K562 (cell line): ENCODE measurements around the gene MLIP. TPM values are rescaled to one million over a fixed set of nuclear protein-coding genes. Genes with fewer than 3 reads are reported as not detected.

Experiments
- ATAC-seq: fragments of 200-7000 bp; cut with Tn5 transposase; 3 replicates; pipeline ENCODE4 v1.9.1; 2020; ENCODE audit warnings: moderate library complexity
- BruUV-seq: library from RNA; stranded (reverse); fragments of 400-500 nt; replicated peaks from 2 replicates; lab custom pipeline; 2021; lab: Mats Ljungman, UMichigan
- CTCF ChIA-PET: fragments of 300-600 bp; formaldehyde crosslinking; extraction: SDS; loops from one replicate; lab custom pipeline; 2021; ENCODE audit warnings: low intra/inter-chr PET ratio; lab: Yijun Ruan, JAX
- POLR2A ChIA-PET: fragments of 300-600, 350-650 bp; sonication (Branson Sonifier 250); formaldehyde crosslinking; extraction: SDS; loops from one replicate; lab custom pipeline; 2021; ENCODE audit warnings: antibody characterized with exemption, inconsistent platforms; lab: Yijun Ruan, JAX
- DNase-seq, 4 experiments: peaks; one replicate each; pipeline versions ENCODE4 v3.0.0 to v3.0.0-alpha.2; 2011 to 2018; ENCODE audit warnings: low spot score in 3 of 4, mixed read lengths in 3 of 4; ENCODE audit errors: extremely low read depth in 1 of 4
- FAIRE-seq: peaks from 2 replicates; lab custom pipeline; 2011; peaks lifted over from hg19 to GRCh38; lab: Jason Lieb, UNC
- H2AFZ ChIP-seq: 2 replicates; pipeline ENCODE4 v1.6.0; 2011; ENCODE audit warnings: low read depth, low read length, control low read depth, inconsistent platforms
- H3K27ac ChIP-seq: fragments of 200-600 bp; 3 replicates; pipeline ENCODE4 v1.8.0; 2011; ENCODE audit warnings: low read depth, mild to moderate bottlenecking, control low read depth, inconsistent platforms, low read length, moderate library complexity, mixed read lengths; ENCODE audit errors: extremely low read depth
- H3K27me3 ChIP-seq, 2 experiments: fragments of 300-600 bp in 1 of 2; 2 replicates in 1 of 2; 3 replicates in 1 of 2; pipeline versions ENCODE4 v1.6.0 to v1.8.0; 2011; ENCODE audit warnings: inconsistent platforms in 2 of 2, low read length in 2 of 2, mild to moderate bottlenecking in 1 of 2, mixed read lengths in 1 of 2, moderate library complexity in 1 of 2; ENCODE audit not compliant: control insufficient read depth in 2 of 2, insufficient read depth in 2 of 2
- H3K36me3 ChIP-seq: fragments of 300-600 bp; 3 replicates; pipeline ENCODE4 v1.8.0; 2011; ENCODE audit warnings: mild to moderate bottlenecking, low read length, inconsistent platforms; ENCODE audit not compliant: control insufficient read depth, insufficient read depth
- H3K4me1 ChIP-seq, 2 experiments: fragments of 200-600 bp in 1 of 2; replicated peaks in 1 of 2; 2 replicates in 1 of 2; 3 replicates in 1 of 2; pipeline versions ENCODE4 v1.5.1 to v1.8.0; 2011; ENCODE audit warnings: inconsistent platforms in 2 of 2, low read length in 2 of 2, mild to moderate bottlenecking in 1 of 2, mixed read lengths in 1 of 2, moderate library complexity in 1 of 2; ENCODE audit not compliant: control insufficient read depth in 2 of 2, insufficient read depth in 2 of 2
- H3K4me2 ChIP-seq: 2 replicates; pipeline ENCODE4 v1.6.1; 2011; ENCODE audit warnings: low read length, control low read depth, inconsistent platforms, mixed read lengths; ENCODE audit not compliant: insufficient read depth
- H3K4me3 ChIP-seq: fragments of 200-600 bp; sonication (generic), shearing (Covaris generic); 2 replicates; pipeline ENCODE4 v1.5.1; 2016; ENCODE audit warnings: control low read depth, inconsistent platforms
- H3K79me2 ChIP-seq: fragments of 200-600 bp; 3 replicates; pipeline ENCODE4 v1.8.0; 2011; ENCODE audit warnings: low read length, inconsistent platforms; ENCODE audit not compliant: control insufficient read depth, insufficient read depth
- H3K9ac ChIP-seq, 2 experiments: 2 replicates each; pipeline versions ENCODE4 v1.6.0 to v1.6.1; 2011; ENCODE audit warnings: low read depth in 2 of 2, low read length in 2 of 2, control low read depth in 1 of 2, inconsistent platforms in 1 of 2, mild to moderate bottlenecking in 1 of 2, mixed read lengths in 1 of 2; ENCODE audit not compliant: insufficient read depth in 1 of 2
- H3K9me1 ChIP-seq: one replicate; pipeline ENCODE4 v1.6.0; 2011; ENCODE audit warnings: inconsistent platforms, mild to moderate bottlenecking, low read length, moderate library complexity; ENCODE audit not compliant: control insufficient read depth, insufficient read depth
- H3K9me3 ChIP-seq: replicated peaks from 2 replicates; pipeline ENCODE4 v1.5.1; 2011; ENCODE audit warnings: low read depth, low read length, inconsistent platforms; ENCODE audit not compliant: control insufficient read depth, insufficient read depth
- H4K20me1 ChIP-seq: replicated peaks from 2 replicates; pipeline ENCODE4 v1.6.1; 2011; ENCODE audit warnings: low read length, inconsistent platforms, mixed read lengths; ENCODE audit not compliant: control insufficient read depth, insufficient read depth
- ATF7 ChIP-seq: fragments of 450-650 bp; IDR thresholded peaks from 2 replicates; pipeline ENCODE4 v1.7.1; 2014; ENCODE audit warnings: mild to moderate bottlenecking, moderate library complexity
- CREB1 ChIP-seq, 2 experiments: sonication (generic) in 1 of 2; formaldehyde crosslinking in 1 of 2; IDR thresholded peaks; 2 replicates each; pipeline versions ENCODE4 v1.6.1 to v1.8.0; 2012 to 2022; ENCODE audit warnings: inconsistent platforms in 1 of 2, mild to moderate bottlenecking in 1 of 2, missing genetic modification reagents in 1 of 2, moderate library complexity in 1 of 2
- ELF1 ChIP-seq: fragments of 200-800 bp; sonication (Bioruptor generic); IDR thresholded peaks from 2 replicates; pipeline ENCODE4 v1.6.1; 2016; ENCODE audit warnings: missing genetic modification characterization, missing compliant biosample characterization
- FOXA1 ChIP-seq: fragments of 450-650 bp; IDR thresholded peaks from 2 replicates; pipeline ENCODE4 v1.6.1; 2016; ENCODE audit warnings: mild to moderate bottlenecking, borderline replicate concordance
- GATAD2A ChIP-seq: fragments of 450-650 bp; IDR thresholded peaks from 2 replicates; pipeline ENCODE4 v1.6.1; 2017
- HDAC1 ChIP-seq, 2 experiments: fragments of 450-650 bp; IDR thresholded peaks; 2 replicates each; pipeline ENCODE4 v1.6.1; 2016 to 2017; ENCODE audit warnings: inconsistent platforms in 1 of 2, mild to moderate bottlenecking in 1 of 2, moderate library complexity in 1 of 2
- MXD1 ChIP-seq: fragments of 250-450 bp; sonication (Bioruptor Pico); IDR thresholded peaks from 2 replicates; pipeline ENCODE4 v1.8.0; 2021; ENCODE audit warnings: borderline replicate concordance, mild to moderate bottlenecking, moderate library complexity; ENCODE audit not compliant: poor library complexity, severe bottlenecking
- PHB ChIP-seq: fragments of 250-450 bp; sonication (Bioruptor Pico); IDR thresholded peaks from 2 replicates; pipeline ENCODE4 v1.5.0; 2021
- PRPF4 ChIP-seq: fragments of 200-400 bp; formaldehyde crosslinking; IDR thresholded peaks from one replicate; pipeline ENCODE4 v1.6.1; 2017; ENCODE audit warnings: low read length, low read depth, mild to moderate bottlenecking; ENCODE audit not compliant: insufficient read depth, poor library complexity, severe bottlenecking
- RBM14 ChIP-seq: fragments of 200-400 bp; formaldehyde crosslinking; IDR thresholded peaks from 2 replicates; pipeline ENCODE4 v1.6.1; 2018; ENCODE audit warnings: low read depth, mild to moderate bottlenecking, low read length, moderate library complexity, borderline replicate concordance; ENCODE audit not compliant: insufficient read depth
- SMARCA5 ChIP-seq: fragments of 450-650 bp; IDR thresholded peaks from 2 replicates; pipeline ENCODE4 v1.6.1; 2016
- SP2 ChIP-seq: IDR thresholded peaks from 2 replicates; pipeline ENCODE4 v1.6.1; 2011; ENCODE audit warnings: mild to moderate bottlenecking, low read depth, low read length, moderate library complexity; ENCODE audit not compliant: poor library complexity, severe bottlenecking; ENCODE audit errors: extremely low read depth
- YBX1 ChIP-seq: fragments of 450-650 bp; IDR thresholded peaks from 2 replicates; pipeline ENCODE4 v1.7.1; 2016; ENCODE audit warnings: mild to moderate bottlenecking
- ZNF124 ChIP-seq: sonication (generic); formaldehyde crosslinking; IDR thresholded peaks from 2 replicates; pipeline ENCODE4 v1.8.1; 2022; ENCODE audit warnings: missing genetic modification reagents
- ZNF507 ChIP-seq: conservative IDR thresholded peaks from 2 replicates; pipeline ENCODE4 v1.6.1; 2017; ENCODE audit warnings: missing genetic modification characterization, missing compliant biosample characterization
- WGBS: fragments of 100-300 bp; shearing (Covaris generic); methylation state at CpG from one replicate; pipeline ENCODE4 v1.1.6; 2016; ENCODE audit warnings: low coverage, mixed read lengths; ENCODE audit not compliant: insufficient coverage; ENCODE audit errors: missing lambda C conversion rate; 5-methylcytosine and 5-hydroxymethylcytosine counted together
- in situ Hi-C: fragments of 300-500 bp; cut with MboI; formaldehyde crosslinking; loops from 4 replicates; pipeline ENCODE4 v1.15.0; 2018; ENCODE audit warnings: inconsistent platforms, mixed read lengths
- intact Hi-C: fragments of 100-400 bp; cut with micrococcal nuclease; formaldehyde crosslinking; loops from 2 replicates; pipeline ENCODE4 v1.14.2; 2022
- polyA plus RNA-seq, 8 experiments: library from polyadenylated mRNA; depleted of rRNA in 4 of 8; stranded (reverse) in 5 of 8; unstranded in 3 of 8; fragments of >200 nt; fragmentation: Nextera tagmentation in 2 of 8; fragmentation: Illumina TruSeq in 1 of 8; extraction: Ambion mirVana in 2 of 8; extraction: Trizol in 1 of 8; gene quantifications; 2 replicates each; pipeline versions ENCODE4 v1.2.1 to v1.2.3, GENCODE V29; 2011 to 2014; ENCODE audit warnings: inconsistent platforms in 1 of 8, missing spikeins in 1 of 8
- total RNA-seq, 7 experiments: library from RNA; depleted of rRNA in 6 of 7; stranded (reverse); fragments of >200 nt in 6 of 7; fragmentation: Illumina TruSeq in 2 of 7; extraction: Trizol in 2 of 7; gene quantifications; 2 replicates each; pipeline versions ENCODE4 v1.2.1 to v1.2.3, GENCODE V29; 2011 to 2021; ENCODE audit warnings: low replicate concordance in 1 of 7
- TF ChIP-seq, protein P1 (sequence below): fragments of 200-400 bp; formaldehyde crosslinking; IDR thresholded peaks from 2 replicates; pipeline ENCODE4 v1.6.1; 2017; ENCODE audit warnings: mild to moderate bottlenecking, low read depth, low read length, moderate library complexity

Gene MLIP
- total and polyA plus RNA-seq, 9 of the 15 experiments (the other 6 are each of a cell fraction or from before 2014, with no cell fraction given): not detected

GRCh38 chr6:54245265-54245664, 134.0 kb downstream of the MLIP start:
- H3K27ac ChIP-seq: no peak overlapping the region
- no peak for FAIRE-seq
- H3K4me3 ChIP-seq: no peak overlapping the region
- H3K4me1 ChIP-seq: no peaks in the 10 kb centered on the region
- no peaks in the 10 kb centered on the region for H4K20me1 ChIP-seq
- 0% methylated on average over 2 of the region's 2 CpGs for WGBS
- ATAC-seq: no peak
- no peaks in the 10 kb centered on the region for H3K9me3 ChIP-seq
- TF ChIP-seq RBM14: no peak
- no peak for TF ChIP-seq CREB1 (IDR thresholded peaks at IDR 0.05)
- TF ChIP-seq CREB1 (CRISPR knock-in tag; IDR thresholded peaks at IDR 0.05): no peak
- no peak for TF ChIP-seq PRPF4
- CTCF ChIA-PET: no interaction called here
- intact Hi-C loops (no loop called here), in situ Hi-C loops (no loop called here)
- H3K79me2 ChIP-seq: no peaks in the 10 kb centered on the region
- no peaks in the 10 kb centered on the region for H3K36me3 ChIP-seq
- no peaks in the 10 kb centered on the region for H3K9me1 ChIP-seq
- POLR2A ChIA-PET: no interaction called here
- DNase-seq: no peak
- no peaks in the 10 kb centered on the region for H3K27me3 ChIP-seq
- no peak overlapping the region for H3K9ac ChIP-seq
- H3K4me2 ChIP-seq: no peak overlapping the region
- H2AFZ ChIP-seq: no peak overlapping the region
- BruUV-seq: no TSS peak

GRCh38 chr6:54248319-54248718, 137.1 kb downstream of the MLIP start:
- Histone ChIP-seq H3K36me3 (no peaks in the 10 kb centered on the region), H3K79me2 (no peaks in the 10 kb centered on the region), H3K27ac (no peak overlapping the region), H3K9me3 (no peaks in the 10 kb centered on the region), H3K4me2 (no peak overlapping the region), H3K4me1 (no peaks in the 10 kb centered on the region), H3K4me3 (no peak overlapping the region), H4K20me1 (no peaks in the 10 kb centered on the region), H3K27me3 (no peaks in the 10 kb centered on the region), H2AFZ (no peak overlapping the region), H3K9me1 (no peaks in the 10 kb centered on the region), H3K9ac (no peak overlapping the region)
- POLR2A ChIA-PET: no interaction called here
- no peak for FAIRE-seq
- in situ Hi-C loops: no loop called here
- ATAC-seq: no peak
- CTCF ChIA-PET: no interaction called here
- BruUV-seq: no TSS peak
- intact Hi-C loops: no loop called here
- DNase-seq: no peak
- TF ChIP-seq ZNF124 (CRISPR knock-in tag): no peak
- TF ChIP-seq ELF1: no peak
- TF ChIP-seq ATF7: no peak
- TF ChIP-seq HDAC1 (IDR thresholded peaks at IDR 0.05): no peak
- TF ChIP-seq PHB (CRISPR knock-in tag): no peak
- TF ChIP-seq SP2: no peak
- no peak for TF ChIP-seq FOXA1
- no peak for TF ChIP-seq GATAD2A
- no peak for TF ChIP-seq SMARCA5
- no peak for TF ChIP-seq MXD1 (CRISPR knock-in tag)
- TF ChIP-seq ZNF507 (tag): no peak
- TF ChIP-seq, protein P1, sequence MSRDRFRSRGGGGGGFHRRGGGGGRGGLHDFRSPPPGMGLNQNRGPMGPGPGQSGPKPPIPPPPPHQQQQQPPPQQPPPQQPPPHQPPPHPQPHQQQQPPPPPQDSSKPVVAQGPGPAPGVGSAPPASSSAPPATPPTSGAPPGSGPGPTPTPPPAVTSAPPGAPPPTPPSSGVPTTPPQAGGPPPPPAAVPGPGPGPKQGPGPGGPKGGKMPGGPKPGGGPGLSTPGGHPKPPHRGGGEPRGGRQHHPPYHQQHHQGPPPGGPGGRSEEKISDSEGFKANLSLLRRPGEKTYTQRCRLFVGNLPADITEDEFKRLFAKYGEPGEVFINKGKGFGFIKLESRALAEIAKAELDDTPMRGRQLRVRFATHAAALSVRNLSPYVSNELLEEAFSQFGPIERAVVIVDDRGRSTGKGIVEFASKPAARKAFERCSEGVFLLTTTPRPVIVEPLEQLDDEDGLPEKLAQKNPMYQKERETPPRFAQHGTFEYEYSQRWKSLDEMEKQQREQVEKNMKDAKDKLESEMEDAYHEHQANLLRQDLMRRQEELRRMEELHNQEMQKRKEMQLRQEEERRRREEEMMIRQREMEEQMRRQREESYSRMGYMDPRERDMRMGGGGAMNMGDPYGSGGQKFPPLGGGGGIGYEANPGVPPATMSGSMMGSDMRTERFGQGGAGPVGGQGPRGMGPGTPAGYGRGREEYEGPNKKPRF: no peak
- TF ChIP-seq YBX1: no peak
